DMS 273 (cell line): Measurements from ENCODE around the gene AOC2.

Experiments used
- DNase-seq: peaks from one replicate; lab custom pipeline; 2025; ENCODE audit not compliant: unreplicated experiment; lab: John Stamatoyannopoulos, UW

The AOC2 gene, protein sequence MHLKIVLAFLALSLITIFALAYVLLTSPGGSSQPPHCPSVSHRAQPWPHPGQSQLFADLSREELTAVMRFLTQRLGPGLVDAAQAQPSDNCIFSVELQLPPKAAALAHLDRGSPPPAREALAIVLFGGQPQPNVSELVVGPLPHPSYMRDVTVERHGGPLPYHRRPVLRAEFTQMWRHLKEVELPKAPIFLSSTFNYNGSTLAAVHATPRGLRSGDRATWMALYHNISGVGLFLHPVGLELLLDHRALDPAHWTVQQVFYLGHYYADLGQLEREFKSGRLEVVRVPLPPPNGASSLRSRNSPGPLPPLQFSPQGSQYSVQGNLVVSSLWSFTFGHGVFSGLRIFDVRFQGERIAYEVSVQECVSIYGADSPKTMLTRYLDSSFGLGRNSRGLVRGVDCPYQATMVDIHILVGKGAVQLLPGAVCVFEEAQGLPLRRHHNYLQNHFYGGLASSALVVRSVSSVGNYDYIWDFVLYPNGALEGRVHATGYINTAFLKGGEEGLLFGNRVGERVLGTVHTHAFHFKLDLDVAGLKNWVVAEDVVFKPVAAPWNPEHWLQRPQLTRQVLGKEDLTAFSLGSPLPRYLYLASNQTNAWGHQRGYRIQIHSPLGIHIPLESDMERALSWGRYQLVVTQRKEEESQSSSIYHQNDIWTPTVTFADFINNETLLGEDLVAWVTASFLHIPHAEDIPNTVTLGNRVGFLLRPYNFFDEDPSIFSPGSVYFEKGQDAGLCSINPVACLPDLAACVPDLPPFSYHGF

DNA sequence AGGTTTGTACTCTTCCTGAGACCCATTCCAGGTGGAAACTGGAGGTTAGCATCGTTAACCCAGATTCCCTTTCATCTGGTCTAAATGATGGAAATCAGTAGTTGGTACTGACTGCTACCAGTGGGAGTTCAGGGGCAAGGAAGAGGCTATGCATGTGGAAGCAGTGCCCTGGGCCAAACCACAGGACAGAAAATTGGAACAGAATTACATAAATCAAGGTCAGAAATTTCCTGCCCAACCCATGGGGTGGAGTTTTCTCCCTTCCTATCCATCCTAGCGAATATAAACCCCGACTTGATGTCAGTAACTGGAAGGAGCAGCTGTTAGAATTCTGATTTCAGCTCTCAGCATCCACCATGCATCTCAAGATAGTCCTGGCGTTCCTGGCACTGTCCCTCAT is at the start of gene AOC2:
Gene AOC2 (plus strand): TSS at position 310 of the 400 bp plus-strand sequence. CDS start 47 bp downstream, at position 357.
- no peak for DNase-seq

DNA sequence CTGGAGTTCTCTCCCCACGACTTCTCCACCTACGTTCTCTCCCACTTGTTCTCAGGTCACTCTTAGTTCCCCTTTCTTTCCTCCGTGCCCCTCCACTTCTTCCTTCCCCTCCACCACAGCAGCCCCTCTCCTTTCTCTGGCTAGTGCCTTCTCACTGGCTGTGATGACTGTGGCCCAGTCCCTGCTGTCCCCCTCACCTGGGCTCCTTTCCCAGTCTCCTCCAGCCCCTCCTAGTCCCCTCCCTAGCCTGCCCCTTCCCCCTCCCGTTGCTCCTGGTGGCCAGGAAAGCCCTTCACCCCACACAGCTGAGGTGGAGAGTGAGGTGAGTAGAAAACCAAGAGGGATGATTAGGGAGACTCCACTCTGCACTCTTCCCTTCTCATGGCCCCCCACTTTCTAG is 49.3 kb upstream of the AOC2 start:
- DNase-seq, result no peak

DNA sequence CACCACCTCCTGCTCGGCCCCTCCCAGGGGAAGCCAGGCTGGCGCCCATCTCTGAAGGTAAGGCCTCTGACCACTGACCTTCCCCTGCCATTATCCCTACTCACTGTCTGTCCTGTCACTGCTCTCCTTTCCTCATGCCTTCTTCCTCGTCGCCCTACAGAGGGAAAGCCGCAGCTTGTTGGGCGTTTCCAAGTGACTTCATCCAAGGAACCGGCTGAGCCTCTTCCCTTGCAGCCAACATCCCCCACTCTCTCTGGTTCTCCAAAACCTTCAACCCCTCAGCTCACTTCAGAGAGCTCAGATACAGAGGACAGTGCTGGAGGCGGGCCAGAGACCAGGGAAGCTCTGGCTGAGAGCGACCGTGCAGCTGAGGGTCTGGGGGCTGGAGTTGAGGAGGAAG is 48.9 kb upstream of the AOC2 start:
- no peak for DNase-seq

DNA sequence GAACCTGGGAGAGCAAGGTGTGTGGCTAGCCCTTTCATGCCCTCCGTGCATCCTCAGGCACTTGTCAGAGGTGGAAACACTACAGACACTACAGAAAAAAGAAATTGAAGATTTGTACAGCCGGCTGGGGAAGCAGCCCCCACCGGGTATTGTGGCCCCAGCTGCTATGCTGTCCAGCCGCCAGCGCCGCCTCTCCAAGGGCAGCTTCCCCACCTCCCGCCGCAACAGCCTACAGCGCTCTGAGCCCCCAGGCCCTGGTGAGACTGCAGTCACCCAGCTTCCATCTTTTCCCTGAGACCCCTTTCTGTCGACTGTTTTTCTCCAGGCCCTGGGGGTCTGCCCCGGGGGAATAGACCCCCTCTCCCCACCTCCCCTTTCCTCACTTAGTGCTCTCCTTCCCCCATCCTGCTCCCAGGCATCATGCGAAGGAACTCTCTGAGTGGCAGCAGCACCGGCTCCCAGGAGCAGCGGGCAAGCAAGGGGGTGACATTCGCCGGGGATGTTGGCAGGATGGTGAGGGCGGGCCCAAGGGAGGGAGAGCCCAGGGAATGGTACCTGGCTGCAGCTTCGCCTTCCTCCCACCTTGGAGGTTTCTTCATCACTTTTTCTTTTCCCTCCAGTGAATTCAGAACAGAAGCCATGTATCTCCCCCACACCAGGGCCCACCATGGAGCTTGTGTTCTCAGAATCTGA is 48.2 kb upstream of the AOC2 start:
- DNase-seq, result no peak

DNA sequence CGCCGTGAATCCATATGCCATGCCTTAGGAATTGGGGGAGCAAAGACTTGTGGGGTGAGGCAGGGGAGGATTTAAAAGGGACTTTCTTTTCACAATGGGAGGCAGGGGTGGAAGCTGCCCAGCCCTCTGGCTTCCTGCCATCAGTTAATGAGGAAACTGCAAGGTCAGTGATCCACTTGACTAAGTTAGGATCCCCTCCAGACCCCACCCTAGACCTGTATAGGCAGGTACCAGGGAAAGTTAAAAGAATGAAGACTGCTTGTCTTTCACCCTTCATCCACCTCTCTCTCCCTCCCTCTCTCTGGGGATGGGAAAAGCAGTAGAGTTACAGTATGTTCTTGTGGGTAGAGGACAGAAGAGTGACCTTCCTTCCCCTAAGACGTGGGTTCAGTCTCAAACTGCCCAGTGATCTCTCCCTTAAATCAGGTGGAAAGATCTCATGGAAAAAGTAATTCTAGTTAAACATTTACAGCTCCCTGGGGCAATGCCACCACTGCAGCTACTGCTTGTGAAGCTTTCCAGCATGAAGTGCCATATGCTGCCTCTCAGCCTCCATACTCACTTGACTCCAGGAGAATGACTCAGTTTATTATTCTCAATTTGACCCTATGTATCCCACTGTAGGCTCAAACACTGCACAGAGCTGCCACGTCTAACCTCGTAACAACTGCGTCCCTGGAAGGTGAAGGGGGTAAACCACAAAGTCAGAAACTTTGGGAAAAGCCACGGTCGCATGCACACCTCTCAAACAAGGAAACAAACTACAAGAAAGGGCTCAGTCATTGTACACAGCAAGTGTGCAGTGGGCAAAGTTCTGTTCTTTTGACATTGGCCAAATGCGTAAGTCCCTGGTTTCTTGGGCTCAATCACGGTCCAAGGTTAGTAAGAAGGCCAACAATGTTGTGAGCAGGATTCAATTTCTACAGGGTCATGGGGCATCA is 47.0 kb upstream of the AOC2 start:
- DNase-seq, result peak; percentile 66

DNA sequence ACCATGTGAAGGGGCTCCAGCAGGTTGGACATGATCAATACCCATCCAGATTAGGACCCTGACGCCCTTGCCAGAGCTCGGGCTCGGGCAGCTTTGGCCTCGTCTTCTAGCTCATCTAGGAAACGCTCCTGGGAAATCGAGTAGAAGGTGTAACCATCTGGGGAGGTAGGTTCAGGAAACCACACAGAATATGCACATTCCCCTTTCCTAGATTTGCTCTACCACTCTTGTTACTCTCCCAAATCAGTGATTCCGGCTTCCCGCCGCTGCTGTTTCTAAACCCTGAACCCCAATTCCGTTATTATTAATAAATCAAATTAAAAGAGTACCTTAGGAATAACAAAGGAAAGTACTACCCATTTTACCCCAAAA is 46.4 kb upstream of the AOC2 start:
- peak; percentile 39 for DNase-seq

DNA sequence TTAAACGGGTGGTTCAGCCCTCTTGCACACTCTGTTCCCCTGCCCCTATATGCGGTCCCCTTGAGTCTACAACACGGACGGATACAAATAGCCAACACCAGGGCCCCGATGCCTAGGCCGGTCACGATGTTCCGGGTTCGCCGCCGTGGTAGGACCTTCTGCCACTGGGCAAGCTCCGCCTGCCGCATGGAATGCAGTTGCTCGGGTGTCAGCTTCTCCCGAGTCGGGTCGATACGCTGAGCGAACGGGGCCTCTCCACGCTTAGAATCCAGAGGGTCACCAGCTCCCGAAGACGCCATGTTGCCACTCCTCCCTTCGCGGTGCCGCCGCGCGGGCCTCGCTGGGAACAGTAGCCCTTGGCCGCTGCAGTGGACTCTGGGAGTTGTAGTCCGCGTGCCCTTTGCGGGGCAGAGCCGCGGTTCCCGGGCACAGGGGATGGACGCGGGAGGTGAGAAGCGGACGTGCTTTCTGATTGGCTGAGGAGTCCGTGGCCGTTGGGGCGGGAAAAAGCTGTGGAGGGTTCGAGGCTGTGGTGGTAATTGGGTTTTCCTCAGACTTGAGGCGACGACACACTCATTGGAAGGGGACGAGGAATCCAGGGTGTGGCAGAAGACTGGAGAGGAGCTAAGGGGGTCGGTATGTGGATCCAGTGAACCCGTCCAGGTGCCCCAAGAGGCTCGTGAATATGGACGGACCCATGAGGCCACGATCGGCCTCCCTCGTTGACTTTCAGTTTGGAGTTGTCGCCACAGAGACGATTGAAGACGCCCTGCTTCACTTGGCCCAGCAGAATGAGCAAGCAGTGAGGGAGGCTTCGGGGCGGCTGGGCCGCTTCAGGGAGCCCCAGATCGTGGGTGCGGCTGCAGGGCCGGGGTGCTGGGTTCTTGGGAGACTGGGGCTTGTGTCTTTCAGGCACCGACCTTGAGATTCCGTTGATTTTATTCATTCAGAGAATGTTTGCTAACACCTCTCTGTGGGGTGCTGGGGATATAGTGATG is 45.7 kb upstream of the AOC2 start, which contains the start of the genes CNTD1 and COA3:
Gene CNTD1 (plus strand): TSS at position 479 of the 998 bp plus-strand sequence. CDS start 207 bp downstream, at position 686.
Gene COA3 (minus strand): TSS at position 322 of the 998 bp plus-strand sequence. CDS start 23 bp downstream, at position 299.
- DNase-seq, result peak; percentile 96

DNA sequence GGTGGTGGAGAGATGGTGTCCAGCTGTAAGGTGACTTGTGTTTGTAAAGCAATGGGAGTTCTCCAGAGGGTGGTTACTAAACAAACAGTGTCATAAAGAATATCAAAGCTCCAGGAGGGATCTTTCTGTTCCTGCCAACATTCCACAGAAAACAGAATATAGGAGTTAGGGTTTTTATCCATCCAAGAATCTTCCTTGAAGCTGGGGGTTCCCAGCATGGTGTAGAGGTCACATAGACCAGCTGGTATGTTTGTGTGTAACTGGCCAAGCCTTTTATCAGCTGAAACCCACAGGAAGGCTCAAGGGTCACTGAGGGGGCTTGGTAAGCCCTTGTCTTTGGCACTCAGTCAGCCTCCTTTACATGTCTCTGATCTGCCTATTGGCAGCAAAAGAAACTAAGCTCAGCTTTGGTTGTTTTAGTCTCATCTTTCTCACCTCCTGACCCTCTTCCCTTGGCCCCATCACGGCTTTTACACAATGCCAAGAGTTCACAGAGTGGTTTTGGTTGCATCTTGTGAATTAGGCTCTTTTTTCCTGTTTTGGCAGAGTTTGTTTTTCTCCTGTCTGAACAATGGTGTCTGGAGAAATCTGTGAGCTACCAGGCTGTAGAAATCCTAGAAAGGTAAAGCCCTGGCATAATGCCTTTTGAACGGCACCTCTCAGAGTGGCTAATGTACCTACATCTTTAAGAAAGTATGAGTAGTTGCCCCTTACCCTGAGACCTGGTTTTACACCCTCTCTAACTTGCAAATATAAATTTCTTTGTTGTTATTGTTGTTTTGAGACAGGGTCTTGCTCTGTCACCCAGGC is 41.1 kb upstream of the AOC2 start:
- DNase-seq, result no peak

DNA sequence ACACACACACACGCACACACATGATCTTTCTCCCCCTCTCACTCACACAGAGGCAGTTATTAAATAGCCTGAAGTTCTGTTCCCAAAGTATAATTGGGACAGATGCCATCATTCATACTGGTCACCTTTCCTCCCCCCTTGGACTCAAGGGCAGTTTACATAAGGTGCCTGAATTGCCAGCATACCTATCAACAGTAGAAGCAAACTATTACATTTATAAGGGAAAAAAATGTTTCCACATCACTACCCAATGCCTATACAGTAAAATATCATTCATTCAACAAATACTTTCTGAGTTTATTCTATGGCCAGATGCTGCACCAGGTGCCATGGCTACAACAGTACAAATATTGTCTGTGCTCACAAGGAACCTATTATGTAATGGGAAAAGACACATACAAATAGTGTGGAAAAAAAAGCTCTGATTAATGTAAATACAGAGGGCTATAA is 39.4 kb upstream of the AOC2 start:
- peak; percentile 18 for DNase-seq

DNA sequence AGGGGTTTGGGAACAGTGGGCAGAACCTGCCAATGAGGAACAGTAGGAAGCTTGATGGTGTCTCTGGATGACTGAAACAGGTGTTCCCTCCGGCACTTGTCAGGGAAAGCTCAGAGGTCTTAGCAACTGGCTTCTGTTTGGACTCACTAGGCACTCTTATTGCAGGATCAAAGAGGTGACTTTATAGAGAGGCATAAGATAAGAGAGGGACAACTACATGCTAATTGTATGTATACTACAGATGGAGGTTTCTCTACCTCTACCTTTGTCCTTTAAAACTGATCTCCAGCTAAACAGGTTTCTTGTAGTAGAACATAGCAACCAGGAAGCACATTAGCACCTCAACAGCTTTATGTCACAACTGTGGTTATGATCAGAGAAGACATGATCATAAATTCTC is 38.1 kb upstream of the AOC2 start:
- DNase-seq, result no peak

DNA sequence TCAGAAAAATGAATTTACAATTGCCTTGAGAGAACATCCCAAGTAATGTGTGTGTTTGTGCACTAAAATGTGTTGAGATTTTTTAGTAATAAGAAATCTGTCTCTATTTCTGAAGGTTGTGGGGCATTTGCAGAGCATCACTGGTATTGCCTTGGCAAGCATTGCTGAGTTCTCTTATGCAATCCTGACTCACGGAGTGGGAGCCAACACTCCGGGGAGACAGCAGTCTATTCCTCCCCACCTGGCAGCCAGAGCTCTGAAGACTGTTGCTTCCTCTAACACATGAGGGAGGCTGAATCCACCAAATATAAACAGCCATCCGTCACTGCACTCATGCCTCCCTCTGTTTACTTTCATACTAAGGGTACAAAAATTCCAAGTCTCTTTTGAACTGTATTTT is 35.1 kb upstream of the AOC2 start:
- DNase-seq, result no peak

DNA sequence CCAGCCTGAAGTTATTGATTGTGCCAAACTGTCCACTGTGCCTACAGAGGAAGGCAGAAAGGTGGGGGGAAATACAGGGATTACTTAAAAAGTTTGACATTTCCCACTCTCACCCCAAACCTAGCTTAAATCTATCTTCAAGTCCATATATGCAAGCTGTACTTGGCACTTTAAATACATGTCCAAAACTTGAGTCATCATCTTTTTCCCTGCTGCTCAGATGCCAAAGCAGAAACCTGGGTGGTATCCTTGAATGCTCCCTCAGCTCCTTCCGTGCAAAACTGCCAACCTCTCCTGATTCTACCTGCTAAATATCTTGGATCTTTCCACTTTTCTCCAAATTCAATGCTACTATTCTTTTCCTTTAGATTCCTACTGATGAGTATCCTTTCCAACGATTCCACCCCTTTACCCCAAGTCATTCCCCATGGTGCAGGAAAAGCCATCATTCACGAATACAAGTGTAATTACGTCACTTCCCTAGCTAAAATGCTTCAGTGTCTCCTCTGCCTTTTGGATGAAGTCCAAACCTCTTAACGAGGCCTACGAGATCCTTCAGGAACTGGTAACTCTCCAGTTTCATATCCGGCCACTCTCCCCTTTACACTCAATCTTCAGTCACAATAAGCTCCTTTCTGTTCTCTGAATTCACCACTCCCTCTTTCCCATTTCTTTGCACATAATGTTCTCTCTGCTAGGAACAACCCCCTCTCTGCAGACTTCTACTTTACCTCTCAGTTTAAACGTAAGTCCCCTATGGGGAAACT is 29.6 kb upstream of the AOC2 start:
- DNase-seq, result no peak

DNA sequence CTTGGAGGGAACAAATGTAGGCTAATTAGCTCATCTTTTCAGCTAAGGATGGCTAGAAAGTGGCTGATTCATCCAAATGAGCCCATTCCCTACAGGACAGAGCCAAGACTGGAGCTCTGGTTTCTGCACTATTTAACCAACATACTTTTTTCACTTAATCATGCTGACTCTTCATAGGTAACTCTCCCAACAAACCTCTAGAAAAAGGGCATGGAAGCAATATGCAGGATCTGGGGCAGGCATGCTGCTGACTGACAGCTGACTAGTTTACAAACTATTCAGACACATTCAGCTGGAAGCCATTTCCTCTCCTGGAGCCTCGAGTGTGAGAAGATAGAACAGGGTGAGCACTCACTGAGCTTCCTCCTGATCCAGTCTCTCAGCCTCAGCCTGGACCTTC is 26.5 kb upstream of the AOC2 start:
- DNase-seq, result no peak

DNA sequence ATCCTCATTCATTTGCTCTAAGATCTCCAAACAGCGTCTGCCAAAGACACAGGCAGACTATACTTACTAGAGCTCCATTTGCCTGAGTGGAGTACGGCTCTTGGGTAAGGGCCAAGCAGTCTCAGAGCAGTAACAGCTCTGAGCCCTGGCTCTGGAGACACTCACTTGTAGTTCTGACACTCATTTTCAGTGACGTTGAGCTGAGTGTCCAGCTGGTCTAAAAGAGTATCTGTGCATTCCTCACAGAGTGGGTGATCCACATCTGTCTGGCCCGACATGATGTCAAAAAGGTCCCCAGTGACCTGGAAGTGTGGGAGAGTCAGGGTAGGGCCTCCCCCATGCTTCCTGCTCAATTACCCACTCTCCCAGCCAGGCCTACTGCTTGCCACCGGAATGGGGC is 26.0 kb upstream of the AOC2 start:
- DNase-seq, result no peak

DNA sequence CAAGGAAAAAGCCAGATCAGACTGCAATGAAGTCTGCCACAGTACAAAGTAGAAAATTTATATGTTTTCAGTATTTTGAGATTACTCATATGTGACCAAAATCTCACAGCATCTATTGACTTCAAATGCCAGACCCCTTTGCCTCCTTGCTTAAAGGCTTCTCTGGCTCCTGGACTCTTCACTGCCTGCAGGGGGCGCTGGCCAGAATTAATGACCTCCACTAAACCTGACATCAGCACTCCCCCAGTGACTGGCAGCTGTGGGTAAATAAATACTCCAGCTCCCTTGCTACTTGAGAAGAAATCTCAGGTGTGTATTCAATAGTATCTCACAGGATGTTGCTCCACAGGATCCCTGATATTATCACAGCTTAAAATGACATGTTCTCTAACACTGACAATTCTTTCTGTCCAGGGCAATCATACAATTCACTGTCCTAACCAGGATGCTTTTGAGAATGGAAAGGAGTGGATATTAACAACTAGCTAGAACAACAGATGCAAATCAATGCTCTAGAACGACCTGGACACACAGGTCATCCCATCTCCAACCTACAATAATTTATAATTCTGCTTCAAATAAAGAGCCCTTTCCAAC is 24.3 kb upstream of the AOC2 start:
- peak; percentile 85 for DNase-seq

DNA sequence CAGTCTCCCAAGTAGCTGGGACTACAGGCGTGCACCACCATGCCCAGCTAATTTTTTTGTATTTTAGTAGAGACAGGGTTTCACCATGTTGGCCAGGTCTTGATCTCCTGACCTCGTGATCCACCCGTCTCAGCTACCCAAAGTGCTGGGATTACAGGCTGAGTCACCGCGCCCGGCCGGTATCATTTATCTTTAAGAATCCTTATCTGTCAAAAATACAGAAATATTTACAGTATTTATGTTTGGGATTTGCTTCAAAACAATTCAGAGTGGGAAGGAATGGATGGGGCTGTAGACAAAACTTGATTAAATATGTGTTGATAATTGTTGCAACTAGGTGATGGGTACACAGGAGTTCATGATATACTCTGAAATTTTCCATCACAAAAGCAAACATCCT is 23.2 kb upstream of the AOC2 start:
- DNase-seq, result no peak

DNA sequence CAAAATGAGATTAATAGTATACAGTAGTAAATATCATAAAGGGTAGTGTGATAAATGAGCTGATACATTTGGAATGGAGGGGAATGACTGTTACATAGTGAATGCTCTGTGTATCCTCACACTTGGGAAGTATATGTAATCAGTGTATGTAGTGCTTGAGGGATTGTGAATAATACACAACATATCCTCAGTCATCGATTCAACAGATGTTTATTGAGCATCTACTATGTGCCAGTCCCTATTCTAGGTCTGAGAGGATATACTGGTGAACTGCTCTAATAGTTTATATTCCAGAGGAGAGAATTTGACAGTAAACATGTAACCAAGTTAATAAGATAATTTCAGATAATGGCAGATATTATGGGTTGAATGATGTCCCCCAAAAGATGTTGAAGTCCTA is 16.9 kb upstream of the AOC2 start:
- DNase-seq, result no peak
